ENCODE measurements around the gene GNAL. TPM values are rescaled to one million over a fixed set of nuclear protein-coding genes. Genes with fewer than 3 reads are reported as not detected.

The GNAL gene
- total and polyA plus RNA-seq, 7 donors, result 0.46 to 25.1 (median 13.2) TPM

DNA sequence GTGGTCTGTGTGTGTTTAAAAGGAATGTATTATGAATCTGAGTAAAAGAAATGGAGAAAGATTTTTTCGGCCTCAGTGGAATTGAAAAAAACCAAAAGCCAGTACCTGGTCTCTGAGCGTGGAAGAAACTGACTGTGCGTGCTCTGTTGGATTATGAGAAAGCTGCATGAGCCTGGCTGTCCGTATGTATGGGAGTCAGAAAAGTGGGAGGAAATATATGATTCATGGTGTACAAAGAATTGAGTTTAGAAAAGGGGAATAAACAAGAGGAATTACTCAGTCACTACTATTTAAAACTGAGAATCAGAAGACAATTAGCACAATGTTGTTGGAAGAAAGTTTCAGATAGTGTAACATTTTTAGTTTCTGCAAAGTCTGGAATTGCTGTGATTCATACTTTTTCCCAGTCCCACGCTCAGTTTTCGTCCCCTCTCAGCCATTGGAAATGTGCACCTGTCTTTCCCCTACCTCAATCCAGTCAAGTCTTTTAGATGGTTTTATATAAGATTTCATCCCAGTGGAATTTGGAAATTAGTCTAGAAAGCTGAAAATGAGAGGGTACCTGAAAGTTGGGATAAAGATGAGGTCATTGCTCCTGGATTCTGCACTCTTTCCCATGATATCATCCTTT lies 95.7 kb downstream of the GNAL start:
- intact Hi-C loops (cut with DNase I), result no loop called here
- Histone ChIP-seq H3K36me3 (no peaks in the 10 kb centered on the region), H3K4me3 (no peak overlapping the region), H3K4me1 (peaks cover 0 to 12% (median 2%) of the 10 kb centered on the region in 4 donors), H3K27me3 (no peaks in the 10 kb centered on the region), H3K9me3 (no peaks in the 10 kb centered on the region), H3K27ac (no peak overlapping the region)
- 91 to 95% methylated on average over 6 of the region's 6 CpGs for WGBS, 2 donors
- TF ChIP-seq, protein P1, sequence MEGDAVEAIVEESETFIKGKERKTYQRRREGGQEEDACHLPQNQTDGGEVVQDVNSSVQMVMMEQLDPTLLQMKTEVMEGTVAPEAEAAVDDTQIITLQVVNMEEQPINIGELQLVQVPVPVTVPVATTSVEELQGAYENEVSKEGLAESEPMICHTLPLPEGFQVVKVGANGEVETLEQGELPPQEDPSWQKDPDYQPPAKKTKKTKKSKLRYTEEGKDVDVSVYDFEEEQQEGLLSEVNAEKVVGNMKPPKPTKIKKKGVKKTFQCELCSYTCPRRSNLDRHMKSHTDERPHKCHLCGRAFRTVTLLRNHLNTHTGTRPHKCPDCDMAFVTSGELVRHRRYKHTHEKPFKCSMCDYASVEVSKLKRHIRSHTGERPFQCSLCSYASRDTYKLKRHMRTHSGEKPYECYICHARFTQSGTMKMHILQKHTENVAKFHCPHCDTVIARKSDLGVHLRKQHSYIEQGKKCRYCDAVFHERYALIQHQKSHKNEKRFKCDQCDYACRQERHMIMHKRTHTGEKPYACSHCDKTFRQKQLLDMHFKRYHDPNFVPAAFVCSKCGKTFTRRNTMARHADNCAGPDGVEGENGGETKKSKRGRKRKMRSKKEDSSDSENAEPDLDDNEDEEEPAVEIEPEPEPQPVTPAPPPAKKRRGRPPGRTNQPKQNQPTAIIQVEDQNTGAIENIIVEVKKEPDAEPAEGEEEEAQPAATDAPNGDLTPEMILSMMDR (IDR thresholded peaks at IDR 0.05), result no peak
- no peak for TF ChIP-seq EP300 (IDR thresholded peaks at IDR 0.05)
- no peak for TF ChIP-seq POLR2A (IDR thresholded peaks at IDR 0.05)
- TF ChIP-seq POLR2AphosphoS5 (IDR thresholded peaks at IDR 0.05), result no peak
- no peak for DNase-seq

DNA sequence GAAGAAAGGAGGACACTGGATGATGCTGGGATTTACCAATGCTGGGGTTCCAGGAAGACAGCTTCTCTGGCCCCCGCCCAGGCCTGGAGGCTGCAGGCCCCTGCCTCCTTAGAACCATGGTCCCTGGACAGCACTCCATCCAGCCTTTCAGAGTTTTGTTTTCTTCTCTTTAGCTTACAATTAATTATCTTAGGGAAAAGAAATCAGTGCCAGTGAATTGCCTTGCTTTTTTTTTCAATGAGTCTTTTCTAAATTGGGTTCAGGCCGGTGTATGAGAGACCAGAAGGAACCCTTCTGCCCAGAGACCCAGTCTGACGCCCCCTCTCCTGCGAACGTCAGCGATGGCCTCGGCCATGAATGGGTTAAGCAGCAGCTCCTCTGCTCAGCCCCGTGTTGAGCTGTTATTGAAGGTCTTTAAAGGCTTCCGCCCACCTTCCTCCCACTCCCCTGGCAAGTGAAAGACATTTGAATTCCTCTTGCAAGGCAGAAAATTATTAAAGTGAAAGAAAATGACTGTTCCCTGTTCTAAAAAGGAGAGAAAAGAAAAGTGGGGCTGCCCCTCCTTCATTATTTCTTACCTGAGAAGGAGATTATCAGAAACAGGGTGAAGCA lies 96.5 kb downstream of the GNAL start:
- 32 to 43% methylated on average over 9 of the region's 9 CpGs for WGBS, 2 donors
- TF ChIP-seq, protein P1 (IDR thresholded peaks at IDR 0.05), result no peak
- no peak for TF ChIP-seq POLR2A (IDR thresholded peaks at IDR 0.05)
- TF ChIP-seq POLR2AphosphoS5 (IDR thresholded peaks at IDR 0.05), result no peak
- TF ChIP-seq EP300 (IDR thresholded peaks at IDR 0.05), result no peak
- intact Hi-C loops (cut with DNase I), result no loop called here

DNA sequence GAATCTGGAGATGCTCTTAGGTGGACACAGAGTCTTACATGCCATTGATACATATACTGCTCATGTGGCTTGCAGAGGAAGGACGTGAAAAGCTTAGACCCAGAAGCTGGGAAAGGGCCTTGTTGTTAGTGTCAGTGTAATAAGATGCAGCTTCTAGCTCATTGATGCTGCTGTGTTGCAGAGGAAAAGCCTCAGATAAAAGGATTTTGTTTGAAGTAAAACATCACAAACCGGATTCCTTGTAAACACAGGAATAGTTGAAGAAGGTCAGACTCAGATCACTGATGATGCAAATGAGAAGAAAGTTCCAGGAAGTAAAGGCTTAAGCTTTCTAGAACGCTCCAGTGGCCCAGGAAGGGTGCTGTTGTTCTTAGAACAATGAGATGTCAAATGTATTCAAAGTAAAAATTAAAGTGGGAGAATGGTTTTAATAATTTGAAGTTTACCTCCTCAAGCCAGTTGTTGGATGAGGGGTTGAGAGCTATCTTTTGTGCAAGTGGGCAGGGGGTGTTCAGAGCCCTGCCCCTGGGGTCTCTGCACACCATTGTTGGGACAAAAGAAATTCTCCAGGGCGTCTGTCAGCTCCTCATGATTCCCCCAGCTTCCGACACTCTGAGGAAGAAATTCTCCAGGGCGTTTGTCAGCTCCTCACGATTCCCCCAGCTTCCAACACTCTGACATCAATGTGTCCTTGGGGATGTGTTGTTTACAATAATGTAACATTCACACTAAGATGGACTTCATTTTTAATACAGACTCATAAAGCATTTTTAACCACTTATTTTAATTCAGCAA lies 100.8 kb downstream of the GNAL start:
- WGBS, 2 donors, result 54 to 65% methylated on average over 7 of the region's 7 CpGs
- no peak overlapping the region for H3K4me3 ChIP-seq
- no peaks in the 10 kb centered on the region for H3K36me3 ChIP-seq
- no peak for TF ChIP-seq POLR2AphosphoS5 (IDR thresholded peaks at IDR 0.05)
- TF ChIP-seq, protein P1 (IDR thresholded peaks at IDR 0.05), result no peak
- TF ChIP-seq EP300 (IDR thresholded peaks at IDR 0.05), result no peak
- no peak for TF ChIP-seq POLR2A (IDR thresholded peaks at IDR 0.05)
- H3K27me3 ChIP-seq, result no peaks in the 10 kb centered on the region
- intact Hi-C loops (cut with DNase I), result no loop called here
- H3K4me1 ChIP-seq, result no peaks in the 10 kb centered on the region
- H3K27ac ChIP-seq, result no peak overlapping the region
- H3K9me3 ChIP-seq, result no peaks in the 10 kb centered on the region
- no peak for DNase-seq

More for the DNA sequence above, 96.5 kb downstream of the GNAL start:
- no peak overlapping the region for H3K4me3 ChIP-seq
- no peak overlapping the region for H3K27ac ChIP-seq
- peaks cover 0 to 4% (median 0%) of the 10 kb centered on the region in 4 donors for H3K4me1 ChIP-seq
- no peak for DNase-seq
- no peaks in the 10 kb centered on the region for H3K36me3 ChIP-seq
- no peaks in the 10 kb centered on the region for H3K27me3 ChIP-seq
- no peaks in the 10 kb centered on the region for H3K9me3 ChIP-seq

DNA sequence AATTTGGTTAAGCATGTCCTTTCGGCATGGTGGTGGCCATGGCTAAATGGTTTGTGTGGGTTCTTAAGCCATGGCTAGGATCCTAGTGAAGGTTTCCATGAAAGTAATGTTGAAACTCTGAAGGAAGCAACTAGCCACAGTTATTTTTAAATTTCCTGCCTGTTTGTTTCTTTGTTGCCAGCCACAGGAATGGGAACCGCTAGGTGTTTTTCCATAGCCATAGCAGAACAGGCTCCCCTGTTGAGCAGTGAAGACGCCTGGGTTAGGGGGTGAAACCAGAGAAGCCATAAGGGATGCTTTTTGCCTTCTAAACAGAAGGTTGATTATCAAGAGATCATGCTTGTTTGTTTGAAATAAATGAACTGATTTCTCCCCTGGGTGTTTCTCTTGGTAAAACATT lies 102.1 kb downstream of the GNAL start:
- Histone ChIP-seq H3K36me3 (no peaks in the 10 kb centered on the region), H3K27ac (no peak overlapping the region), H3K9me3 (no peaks in the 10 kb centered on the region), H3K4me3 (no peak overlapping the region), H3K4me1 (no peaks in the 10 kb centered on the region), H3K27me3 (no peaks in the 10 kb centered on the region)
- no peak for TF ChIP-seq EP300 (IDR thresholded peaks at IDR 0.05)
- TF ChIP-seq POLR2A (IDR thresholded peaks at IDR 0.05), result no peak
- no peak for DNase-seq
- WGBS, 2 donors, result 83 to 84% methylated on average over 3 of the region's 3 CpGs
- intact Hi-C loops (cut with DNase I), result no loop called here

DNA sequence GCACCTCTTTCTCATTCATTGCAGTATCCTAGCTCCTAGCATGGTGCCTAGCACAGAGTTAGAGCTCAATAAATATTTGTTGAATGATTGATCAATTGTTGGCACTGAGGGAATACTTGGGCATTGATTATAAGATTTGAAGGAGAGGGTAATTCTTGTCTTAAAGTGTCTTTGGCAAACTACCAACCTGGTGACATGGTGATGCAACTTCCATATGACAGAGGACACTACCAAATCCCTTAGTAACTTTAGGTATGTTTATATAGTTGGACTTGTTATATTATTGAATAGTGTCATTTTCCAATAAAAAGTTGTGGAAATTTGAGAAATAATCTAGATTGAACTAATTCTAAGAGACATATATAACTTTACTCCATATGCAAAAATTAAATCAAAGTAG lies 103.6 kb downstream of the GNAL start:
- no peak for TF ChIP-seq POLR2A (IDR thresholded peaks at IDR 0.05)
- no peak for TF ChIP-seq POLR2AphosphoS5 (IDR thresholded peaks at IDR 0.05)
- TF ChIP-seq, protein P1 (IDR thresholded peaks at IDR 0.05), result no peak
- no peak for TF ChIP-seq EP300 (IDR thresholded peaks at IDR 0.05)
- intact Hi-C loops (cut with DNase I), result no loop called here
- Histone ChIP-seq H3K27me3 (no peaks in the 10 kb centered on the region), H3K4me3 (no peak overlapping the region), H3K27ac (no peak overlapping the region), H3K9me3 (no peaks in the 10 kb centered on the region), H3K36me3 (no peaks in the 10 kb centered on the region), H3K4me1 (no peaks in the 10 kb centered on the region)
- no peak for DNase-seq

All from sigmoid colon (tissue), 7 donors.